Endodermal cell (in vitro differentiated cells): ENCODE results near the gene KRTAP10-4. TPM values are rescaled to one million over a fixed set of nuclear protein-coding genes. Genes with fewer than 3 reads are reported as not detected.
"Not testable (repeated sequence)": the region's sequence is repeated elsewhere in the genome, so short reads cannot be mapped to it uniquely, and the experiment has no call there.

Source experiments
- DNase-seq: peaks from one replicate; pipeline ENCODE4 v3.0.0-alpha.2; 2017
- H3K27ac ChIP-seq: 2 replicates; pipeline ENCODE4 v1.5.1; 2013; ENCODE audit warnings: mild to moderate bottlenecking, low read depth, low read length, moderate library complexity
- H3K27me3 ChIP-seq: 2 replicates; pipeline ENCODE4 v1.6.1; 2013; ENCODE audit warnings: mild to moderate bottlenecking, low read length, moderate library complexity; ENCODE audit not compliant: insufficient read depth, control insufficient read depth, poor library complexity, severe bottlenecking
- H3K36me3 ChIP-seq: 2 replicates; pipeline ENCODE4 v1.7.0; 2013; ENCODE audit warnings: mild to moderate bottlenecking, low read length, moderate library complexity; ENCODE audit not compliant: control insufficient read depth, insufficient read depth
- H3K4me1 ChIP-seq: one replicate; pipeline ENCODE4 v1.7.0; 2013; ENCODE audit warnings: low read length; ENCODE audit not compliant: control insufficient read depth, insufficient read depth
- H3K4me3 ChIP-seq: 2 replicates; pipeline ENCODE4 v1.5.1; 2013; ENCODE audit warnings: mild to moderate bottlenecking, low read length, moderate library complexity
- H3K9ac ChIP-seq: 2 replicates; pipeline ENCODE4 v1.6.1; 2013; ENCODE audit warnings: mild to moderate bottlenecking, low read length, moderate library complexity; ENCODE audit not compliant: poor library complexity, severe bottlenecking; ENCODE audit errors: extremely low read depth
- H3K9me3 ChIP-seq: 2 replicates; pipeline ENCODE4 v1.6.1; 2013; ENCODE audit warnings: mild to moderate bottlenecking, low read length, moderate library complexity; ENCODE audit not compliant: control insufficient read depth
- H3K27ac Mint-ChIP-seq: 2 replicates; pipeline ENCODE4 v1.8.0; 2020; ENCODE audit warnings: mixed read lengths
- H3K27me3 Mint-ChIP-seq: 2 replicates; pipeline ENCODE4 v1.8.0; 2021; ENCODE audit warnings: mild to moderate bottlenecking, mixed read lengths; ENCODE audit not compliant: insufficient read depth
- H3K36me3 Mint-ChIP-seq: 2 replicates; pipeline ENCODE4 v1.8.0; 2020; ENCODE audit warnings: low read depth, mixed read lengths
- H3K4me1 Mint-ChIP-seq: 2 replicates; pipeline ENCODE4 v1.8.0; 2020; ENCODE audit warnings: mixed read lengths
- H3K4me3 Mint-ChIP-seq: 2 replicates; pipeline ENCODE4 v1.8.0; 2020; ENCODE audit warnings: mild to moderate bottlenecking, moderate library complexity, mixed read lengths
- H3K9me3 Mint-ChIP-seq: 2 replicates; pipeline ENCODE4 v1.8.0; 2020; ENCODE audit warnings: mild to moderate bottlenecking, mixed read lengths
- CTCF ChIP-seq: fragments of 200-600 bp; sonication (generic); conservative IDR thresholded peaks from 2 replicates; pipeline ENCODE4 v1.5.0; 2021; ENCODE audit warnings: antibody characterized with exemption, mild to moderate bottlenecking
- WGBS, 2 experiments: methylation state at CpG; one replicate each; pipeline versions ENCODE4 v1.1.5 to v1.1.7; 2013; ENCODE audit warnings: missing lambda C conversion rate in 2 of 2, mixed read lengths in 1 of 2; ENCODE audit not compliant: insufficient coverage in 1 of 2, insufficient read length in 1 of 2; 5-methylcytosine and 5-hydroxymethylcytosine counted together
- total RNA-seq, 2 donors: library from RNA; stranded (reverse); fragmentation: NEBNext Ultra II Directional in 1 of 2; extraction: Animal tissue kit (Norgen Biotek cat#: 25700) in 1 of 2; gene quantifications; 2 replicates in 1 of 2; 3 replicates in 1 of 2; pipeline ENCODE4 v1.2.1, GENCODE V29; 2021

KRTAP10-4 gene
- total RNA-seq, 2 donors from 2014 or later = not detected

GRCh38 chr21:44548381-44548780 lies 25.1 kb upstream of the KRTAP10-4 start:
- no peaks in the 10 kb centered on the region for H3K36me3 Mint-ChIP-seq
- TF ChIP-seq CTCF = no peak
- H3K4me1 ChIP-seq = no peaks in the 10 kb centered on the region
- DNase-seq = no peak
- H3K36me3 ChIP-seq = no peaks in the 10 kb centered on the region
- peaks cover 14% of the 10 kb centered on the region for H3K4me1 Mint-ChIP-seq
- no peak overlapping the region for H3K4me3 ChIP-seq
- no peak overlapping the region for H3K9ac ChIP-seq
- H3K9me3 Mint-ChIP-seq = peaks cover 14% of the 10 kb centered on the region
- no peaks in the 10 kb centered on the region for H3K9me3 ChIP-seq
- H3K27ac ChIP-seq = peak overlapping the region; percentile 83
- WGBS, 2 experiments = 92 to 95% methylated on average over 13 of the region's 13 CpGs
- H3K27me3 Mint-ChIP-seq = peaks cover 1% of the 10 kb centered on the region
- no peak overlapping the region for H3K27ac Mint-ChIP-seq
- no peaks in the 10 kb centered on the region for H3K27me3 ChIP-seq
- no peak overlapping the region for H3K4me3 Mint-ChIP-seq

- Mint-ChIP-seq H3K36me3 (no peaks in the 10 kb centered on the region), H3K9me3 (peaks cover 14% of the 10 kb centered on the region), H3K27ac (no peak overlapping the region), H3K4me3 (no peak overlapping the region), H3K4me1 (peaks cover 14% of the 10 kb centered on the region), H3K27me3 (peaks cover 1% of the 10 kb centered on the region)
- Histone ChIP-seq H3K4me3 (no peak overlapping the region), H3K27me3 (no peaks in the 10 kb centered on the region), H3K27ac (peak overlapping the region; percentile 83), H3K4me1 (no peaks in the 10 kb centered on the region), H3K36me3 (no peaks in the 10 kb centered on the region), H3K9me3 (no peaks in the 10 kb centered on the region), H3K9ac (no peak overlapping the region)
- WGBS, 2 experiments = 50 to 71% methylated on average over 14 of the region's 14 CpGs
- TF ChIP-seq CTCF = no peak
- DNase-seq = peak; percentile 61
Observed at GRCh38 chr21:44548922-44549321, 24.6 kb upstream of the KRTAP10-4 start.

GRCh38 chr21:44549525-44550211 lies 23.9 kb upstream of the KRTAP10-4 start:
- TF ChIP-seq CTCF = no peak
- peak; percentile 62 for DNase-seq
- Histone ChIP-seq H3K4me3 (no peak overlapping the region), H3K27ac (peak overlapping the region; percentile 83), H3K27me3 (no peaks in the 10 kb centered on the region), H3K9ac (no peak overlapping the region), H3K36me3 (no peaks in the 10 kb centered on the region), H3K4me1 (no peaks in the 10 kb centered on the region), H3K9me3 (no peaks in the 10 kb centered on the region)
- Mint-ChIP-seq H3K27me3 (peaks cover 1% of the 10 kb centered on the region), H3K4me3 (no peak overlapping the region), H3K4me1 (peaks cover 14% of the 10 kb centered on the region), H3K9me3 (peaks cover 14% of the 10 kb centered on the region), H3K36me3 (no peaks in the 10 kb centered on the region), H3K27ac (no peak overlapping the region)
- 84 to 86% methylated on average over 13 to 25 of the region's 25 CpGs for WGBS, 2 experiments

GRCh38 chr21:44550285-44550684 lies 23.2 kb upstream of the KRTAP10-4 start:
- not testable (repeated sequence) for H3K27me3 Mint-ChIP-seq

More at GRCh38 chr21:44550285-44550684, 23.2 kb upstream of the KRTAP10-4 start:
- not testable (repeated sequence) for H3K27me3 ChIP-seq, H3K4me1 ChIP-seq, H3K36me3 Mint-ChIP-seq, H3K9me3 ChIP-seq, H3K27ac ChIP-seq, H3K4me3 ChIP-seq, H3K4me3 Mint-ChIP-seq, H3K9ac ChIP-seq, H3K36me3 ChIP-seq, H3K27ac Mint-ChIP-seq
- H3K9me3 Mint-ChIP-seq = peaks cover 14% of the 10 kb centered on the region
- WGBS, 2 experiments = 87 to 100% methylated on average over 1 to 17 of the region's 17 CpGs
- H3K4me1 Mint-ChIP-seq = peaks cover 14% of the 10 kb centered on the region
- peak; percentile 61 for DNase-seq
